BJ (cell line): ENCODE data around the gene DPY19L1. TPM values are rescaled to one million over a fixed set of nuclear protein-coding genes. Genes with fewer than 3 reads are reported as not detected.
"Not testable (repeated sequence)": the region's sequence is repeated elsewhere in the genome, so short reads cannot be mapped to it uniquely, and the experiment has no call there.

Experiments
- CTCF ChIA-PET: fragments of 350-600 bp; formaldehyde crosslinking; extraction: SDS; loops from one replicate; lab custom pipeline; 2021; ENCODE audit warnings: antibody characterized with exemption, inconsistent platforms; lab: Yijun Ruan, JAX
- POLR2A ChIA-PET: fragments of 300-600 bp; sonication (Branson Sonifier 250); formaldehyde crosslinking; extraction: SDS; loops from one replicate; lab custom pipeline; 2021; ENCODE audit warnings: antibody characterized with exemption; lab: Charles Lee
- DNase-seq: peaks from one replicate; pipeline ENCODE4 v3.0.0-alpha.2; 2011; ENCODE audit warnings: low read depth
- H3K27me3 ChIP-seq: 2 replicates; pipeline ENCODE4 v1.6.0; 2011; ENCODE audit warnings: low read length; ENCODE audit not compliant: control insufficient read depth, insufficient read depth
- H3K36me3 ChIP-seq: 2 replicates; pipeline ENCODE4 v1.5.1; 2011; ENCODE audit warnings: low read length; ENCODE audit not compliant: control insufficient read depth, insufficient read depth
- H3K4me3 ChIP-seq: 2 replicates; pipeline ENCODE4 v1.5.1; 2011; ENCODE audit warnings: low read depth, mild to moderate bottlenecking, control low read depth, low read length
- CTCF ChIP-seq: IDR thresholded peaks from 2 replicates; pipeline ENCODE4 v1.5.1; 2011; ENCODE audit warnings: low read depth, mild to moderate bottlenecking, control low read depth, inconsistent platforms, low read length, moderate library complexity; ENCODE audit not compliant: insufficient read depth
- polyA plus RNA-seq: library from polyadenylated mRNA; depleted of rRNA; stranded (reverse); fragments of >200 nt; gene quantifications from 2 replicates; pipeline ENCODE4 v1.2.3, GENCODE V29; 2011

The DPY19L1 gene
- polyA plus RNA-seq, 1 experiment: 10.2 TPM

- CTCF ChIA-PET, H3K27me3 ChIP-seq, DNase-seq, POLR2A ChIA-PET, H3K36me3 ChIP-seq, H3K4me3 ChIP-seq: not testable (repeated sequence)
- TF ChIP-seq CTCF: peak; percentile 23; the same call in 1 of the 2 replicates
These were observed 18.4 kb upstream of the DPY19L1 start for GRCh38 chr7:35055733-35056132.

GRCh38 chr7:35053488-35054175, 16.3 kb upstream of the DPY19L1 start:
- DNase-seq, POLR2A ChIA-PET, H3K4me3 ChIP-seq, CTCF ChIA-PET, H3K36me3 ChIP-seq, H3K27me3 ChIP-seq: not testable (repeated sequence)

- H3K4me3 ChIP-seq, H3K27me3 ChIP-seq, POLR2A ChIA-PET, CTCF ChIA-PET, H3K36me3 ChIP-seq, DNase-seq: not testable (repeated sequence)
These were observed 11.1 kb upstream of the DPY19L1 start for GRCh38 chr7:35048390-35048789.

- POLR2A ChIA-PET, H3K36me3 ChIP-seq, H3K27me3 ChIP-seq, CTCF ChIA-PET, DNase-seq, H3K4me3 ChIP-seq: not testable (repeated sequence)
These were observed 10.6 kb upstream of the DPY19L1 start for GRCh38 chr7:35047912-35048305.

GRCh38 chr7:35047263-35047911, 10.1 kb upstream of the DPY19L1 start:
- CTCF ChIA-PET, POLR2A ChIA-PET, H3K36me3 ChIP-seq, DNase-seq, H3K4me3 ChIP-seq, H3K27me3 ChIP-seq: not testable (repeated sequence)

GRCh38 chr7:35043301-35043700, 6.0 kb upstream of the DPY19L1 start:
- H3K27me3 ChIP-seq, H3K36me3 ChIP-seq, DNase-seq, POLR2A ChIA-PET, CTCF ChIA-PET, H3K4me3 ChIP-seq: not testable (repeated sequence)

- no peak for DNase-seq
- no peak for TF ChIP-seq CTCF
- Histone ChIP-seq H3K36me3 (no peaks in the 10 kb centered on the region), H3K4me3 (no peak overlapping the region), H3K27me3 (no peaks in the 10 kb centered on the region)
- ChIA-PET POLR2A (no interaction called here), CTCF (no interaction called here)
These were observed 3.6 kb upstream of the DPY19L1 start for GRCh38 chr7:35040906-35041305.
